WTC11 (cell line): ENCODE data around the gene DDIAS.
"Not testable (repeated sequence)": the region's sequence is repeated elsewhere in the genome, so short reads cannot be mapped to it uniquely, and the experiment has no call there.

ENCODE experiments used
- CREB1 ChIP-seq: sonication (generic); formaldehyde crosslinking; IDR thresholded peaks from 2 replicates; pipeline ENCODE4 v1.8.0; 2023; ENCODE audit warnings: mild to moderate bottlenecking, missing genetic modification reagents
- TF ChIP-seq, protein P1 (sequence below): fragments of 200-600 bp; IDR thresholded peaks from 2 replicates; pipeline ENCODE4 v1.8.0; 2022; ENCODE audit warnings: antibody characterized with exemption

- TF ChIP-seq CREB1 (CRISPR knock-in tag), result not testable (repeated sequence)
- TF ChIP-seq, protein P1, sequence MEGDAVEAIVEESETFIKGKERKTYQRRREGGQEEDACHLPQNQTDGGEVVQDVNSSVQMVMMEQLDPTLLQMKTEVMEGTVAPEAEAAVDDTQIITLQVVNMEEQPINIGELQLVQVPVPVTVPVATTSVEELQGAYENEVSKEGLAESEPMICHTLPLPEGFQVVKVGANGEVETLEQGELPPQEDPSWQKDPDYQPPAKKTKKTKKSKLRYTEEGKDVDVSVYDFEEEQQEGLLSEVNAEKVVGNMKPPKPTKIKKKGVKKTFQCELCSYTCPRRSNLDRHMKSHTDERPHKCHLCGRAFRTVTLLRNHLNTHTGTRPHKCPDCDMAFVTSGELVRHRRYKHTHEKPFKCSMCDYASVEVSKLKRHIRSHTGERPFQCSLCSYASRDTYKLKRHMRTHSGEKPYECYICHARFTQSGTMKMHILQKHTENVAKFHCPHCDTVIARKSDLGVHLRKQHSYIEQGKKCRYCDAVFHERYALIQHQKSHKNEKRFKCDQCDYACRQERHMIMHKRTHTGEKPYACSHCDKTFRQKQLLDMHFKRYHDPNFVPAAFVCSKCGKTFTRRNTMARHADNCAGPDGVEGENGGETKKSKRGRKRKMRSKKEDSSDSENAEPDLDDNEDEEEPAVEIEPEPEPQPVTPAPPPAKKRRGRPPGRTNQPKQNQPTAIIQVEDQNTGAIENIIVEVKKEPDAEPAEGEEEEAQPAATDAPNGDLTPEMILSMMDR, result not testable (repeated sequence)
These were observed 43.5 kb downstream of the DDIAS start for GRCh38 chr11:82945041-82945440.
